HG03135 (cell line): ENCODE results near the gene PTPRJ.
A peak's percentile ranks its signal among the peaks of the same experiment; 100 is the strongest.

Experiments used
- ATAC-seq: cut with Tn5 transposase; IDR thresholded peaks from one replicate; pipeline ENCODE4 v1.9.1; 2021; ENCODE audit warnings: mild to moderate bottlenecking, moderate library complexity; ENCODE audit not compliant: unreplicated experiment

PTPRJ gene

DNA sequence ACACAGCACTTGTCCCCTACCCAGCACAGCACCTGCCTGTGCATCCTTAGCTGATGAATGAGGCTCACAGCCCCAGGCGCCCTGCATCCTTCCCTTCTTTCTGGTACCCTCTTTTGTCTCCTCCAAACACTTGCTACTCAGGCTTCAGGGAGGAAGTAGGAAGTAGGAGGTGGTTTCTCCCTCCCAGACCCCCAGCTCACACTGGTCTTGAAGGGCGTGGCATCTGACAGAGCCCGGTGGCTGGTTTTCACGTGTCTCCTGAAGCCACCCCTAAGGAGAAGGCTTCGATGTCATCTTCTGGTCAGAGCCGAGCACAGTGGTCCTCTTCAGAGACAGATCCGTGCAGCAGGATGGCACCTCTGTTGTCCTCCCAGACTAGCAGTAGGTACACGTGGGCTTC lies 109.8 kb downstream of the PTPRJ start:
- ATAC-seq: no peak

DNA sequence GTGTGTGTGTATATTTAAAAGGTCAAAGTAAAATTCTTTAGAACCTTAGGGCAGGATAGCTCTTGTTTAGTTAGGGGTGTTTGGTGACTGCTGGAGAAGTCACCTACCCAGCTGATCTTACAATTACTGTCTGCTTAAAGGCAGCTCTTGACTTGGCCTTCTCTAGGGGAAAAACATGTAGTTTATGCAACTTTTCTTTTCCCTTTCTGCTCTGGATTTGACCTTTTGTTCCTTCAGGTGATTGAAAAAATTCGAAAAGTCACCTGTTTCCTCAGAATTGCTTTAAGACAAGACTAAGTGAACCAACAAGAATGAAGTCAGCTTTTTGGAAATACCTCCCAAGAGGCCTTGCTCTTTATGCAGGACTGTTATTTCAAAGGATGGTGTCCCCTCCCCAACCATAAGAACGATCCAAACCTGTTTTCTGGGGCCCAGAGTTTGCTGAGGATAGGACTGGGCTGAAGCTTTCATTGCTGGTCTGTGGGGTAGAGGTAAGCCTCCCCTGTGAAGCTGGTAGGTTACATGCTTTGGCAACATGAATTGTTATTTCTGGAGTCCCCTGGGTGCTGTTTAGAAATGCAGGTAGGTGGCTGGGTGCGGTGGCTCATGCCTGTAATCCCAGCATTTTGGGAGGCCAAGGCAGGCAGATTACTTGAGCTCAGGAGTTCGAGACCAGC lies 111.2 kb downstream of the PTPRJ start:
- ATAC-seq: no peak

DNA sequence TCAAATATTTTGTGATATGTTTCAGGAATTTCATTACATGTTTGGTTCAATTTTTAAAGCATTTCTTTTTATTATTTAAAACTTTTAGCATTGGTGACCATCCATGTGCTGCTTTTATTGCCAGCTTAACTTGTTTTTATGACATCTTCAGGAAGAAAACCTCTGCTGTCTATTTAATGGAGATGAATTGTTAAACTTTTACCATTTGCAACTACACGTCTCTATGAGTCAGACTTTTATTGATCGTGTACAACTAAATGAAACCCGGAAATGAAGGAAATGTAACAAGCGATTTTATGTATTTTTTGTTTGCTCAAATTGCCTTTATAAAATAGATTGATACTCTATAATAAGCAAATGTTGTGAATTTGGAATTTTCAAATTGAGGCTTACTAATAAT lies 113.0 kb downstream of the PTPRJ start:
- ATAC-seq: no peak

DNA sequence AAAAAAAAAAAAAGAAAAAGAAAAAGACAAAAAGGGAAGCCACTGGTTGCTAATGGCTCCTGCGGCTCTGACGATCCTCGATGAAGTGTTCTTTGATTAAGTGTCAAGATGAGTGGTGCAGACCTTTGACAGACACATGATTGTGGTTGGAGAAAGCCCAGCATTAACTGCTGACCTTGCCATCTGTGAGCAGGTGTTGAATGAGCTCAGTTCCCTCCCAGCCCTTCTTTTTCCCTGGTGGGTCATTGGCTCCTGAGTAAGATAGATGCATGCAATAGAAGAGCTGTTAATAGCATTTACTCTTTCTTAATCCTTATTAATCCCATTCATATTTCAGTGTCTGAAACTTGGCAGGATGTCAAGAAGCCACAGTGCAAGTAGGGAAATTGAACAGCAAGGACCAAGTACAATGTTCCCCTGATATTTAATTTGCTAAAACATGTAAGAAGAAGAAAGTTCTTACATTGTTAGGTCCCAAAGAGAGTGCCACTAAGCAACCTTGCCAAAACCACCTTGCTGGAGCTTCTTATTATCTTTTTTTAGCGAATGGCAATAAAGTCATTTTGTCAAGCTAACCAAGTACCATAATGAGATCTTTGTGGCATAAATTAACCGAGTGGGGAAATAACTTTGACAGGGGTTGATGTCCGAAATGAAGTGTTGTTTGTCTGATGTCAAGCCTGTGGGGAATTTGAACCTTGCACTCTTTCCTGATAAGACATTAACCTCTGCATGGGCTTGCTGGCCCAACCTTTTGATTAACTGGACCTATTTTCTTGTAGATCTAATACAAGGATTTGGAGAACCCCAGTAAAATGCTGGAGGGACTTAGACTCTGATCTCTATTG lies 113.7 kb downstream of the PTPRJ start:
- ATAC-seq: no peak

DNA sequence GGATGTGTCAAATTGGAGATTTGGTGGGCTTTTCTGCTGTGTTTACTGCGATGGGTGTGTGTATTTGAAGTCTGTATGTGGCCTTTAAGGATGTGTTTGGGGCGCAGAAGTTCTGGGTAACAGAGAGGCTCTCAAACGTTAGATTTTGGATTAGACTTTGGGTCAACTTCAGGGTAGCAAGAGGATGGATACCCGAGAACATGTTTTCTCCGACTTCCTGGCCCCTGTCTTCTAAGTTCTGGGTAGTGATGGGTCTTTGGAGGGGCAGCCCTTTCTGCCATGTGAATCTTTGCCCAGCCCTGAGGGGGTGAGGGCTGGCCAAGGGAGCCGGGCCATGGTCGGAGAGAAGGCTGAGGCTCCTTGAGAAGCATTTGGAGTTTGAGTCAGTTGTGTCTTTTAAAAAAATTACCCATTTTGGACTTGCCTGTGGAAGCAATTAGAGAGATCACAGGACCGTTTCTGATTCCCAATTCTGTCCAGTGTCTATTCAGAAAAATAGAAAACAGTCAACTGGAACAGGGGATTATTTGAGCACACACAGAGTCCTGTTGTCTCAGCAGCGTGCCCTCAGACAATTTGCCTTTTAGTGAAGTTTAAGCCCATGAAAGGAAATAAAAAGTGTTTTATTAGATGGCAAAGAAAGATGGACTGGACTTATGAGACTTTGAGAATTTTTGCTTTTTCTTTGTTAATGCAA lies 114.4 kb downstream of the PTPRJ start:
- no peak for ATAC-seq

DNA sequence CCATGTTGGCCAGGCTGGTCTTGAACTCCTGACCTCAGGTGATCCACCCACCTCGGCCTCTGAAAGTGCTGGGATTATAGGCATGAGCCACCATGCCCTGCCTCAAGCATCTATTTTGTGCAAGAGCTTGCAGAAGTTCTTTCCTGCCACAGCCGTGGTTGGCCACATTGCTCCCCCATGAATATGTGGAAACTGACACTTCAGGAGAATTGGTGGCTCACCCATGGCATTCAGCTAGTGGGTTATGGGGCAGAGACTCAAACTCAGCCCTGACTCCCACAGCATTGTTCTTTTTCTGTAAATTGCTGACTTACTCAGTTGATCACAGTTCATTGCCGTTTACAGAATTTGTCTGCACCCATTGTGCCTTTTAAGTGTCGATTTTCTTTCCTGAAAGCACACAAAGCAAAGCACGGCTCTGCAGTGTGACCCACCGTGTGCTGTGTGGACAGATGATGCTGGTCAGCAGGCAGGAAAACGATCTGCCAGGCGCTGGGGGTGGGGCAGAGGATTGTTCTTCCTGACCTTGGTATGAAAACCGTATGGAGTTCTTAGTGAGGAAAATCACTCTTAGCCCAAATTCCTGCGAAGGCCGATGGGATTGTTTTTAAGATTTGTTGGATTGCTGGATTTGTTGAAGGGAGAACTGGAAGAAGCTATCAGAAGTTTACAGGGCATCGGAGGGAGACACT lies 115.6 kb downstream of the PTPRJ start:
- no peak for ATAC-seq

DNA sequence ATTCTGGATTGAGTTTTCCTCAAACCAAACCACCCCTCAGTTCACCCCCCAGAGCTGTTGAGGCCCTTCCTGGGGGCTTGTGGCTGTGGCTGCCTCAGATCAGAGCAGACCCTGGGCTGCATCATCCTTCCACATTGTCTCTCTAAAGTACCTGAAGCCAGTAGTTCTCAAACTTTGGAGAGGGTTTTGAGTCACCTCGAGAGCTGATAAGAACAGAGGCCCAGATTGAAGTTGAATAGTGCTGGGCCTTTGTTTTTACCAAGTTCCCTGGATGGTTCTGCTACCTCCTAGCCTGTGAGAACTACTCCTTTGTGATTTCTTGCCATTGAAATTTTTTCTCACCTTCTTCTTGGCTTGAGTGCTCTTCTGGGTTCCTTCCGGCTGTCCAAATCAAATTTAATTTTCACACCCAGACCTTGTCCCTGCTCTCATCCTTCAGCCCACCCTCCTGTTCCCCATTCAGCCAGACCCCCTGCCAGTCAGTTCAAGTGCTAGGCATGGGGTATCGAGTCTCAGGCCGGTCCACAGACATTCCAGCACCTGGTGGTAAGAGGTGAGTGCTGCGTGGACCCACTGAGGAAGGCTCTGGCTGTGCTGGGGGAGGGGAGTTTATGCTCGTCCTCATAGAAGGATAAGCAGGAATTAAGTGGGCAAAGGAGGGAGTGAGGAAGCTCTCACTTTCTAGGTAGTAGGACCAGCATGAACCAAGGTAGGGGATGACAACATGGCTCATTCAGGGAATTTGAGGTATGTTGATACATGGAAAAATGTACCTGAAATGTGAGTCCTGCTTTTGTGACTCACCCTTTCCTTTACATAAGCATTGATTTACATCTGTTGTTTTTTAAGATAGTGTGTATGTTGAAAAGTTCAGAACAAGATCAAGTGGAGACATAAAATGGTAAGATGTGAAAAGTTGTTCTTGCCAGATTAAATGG lies 116.5 kb downstream of the PTPRJ start:
- no peak for ATAC-seq

DNA sequence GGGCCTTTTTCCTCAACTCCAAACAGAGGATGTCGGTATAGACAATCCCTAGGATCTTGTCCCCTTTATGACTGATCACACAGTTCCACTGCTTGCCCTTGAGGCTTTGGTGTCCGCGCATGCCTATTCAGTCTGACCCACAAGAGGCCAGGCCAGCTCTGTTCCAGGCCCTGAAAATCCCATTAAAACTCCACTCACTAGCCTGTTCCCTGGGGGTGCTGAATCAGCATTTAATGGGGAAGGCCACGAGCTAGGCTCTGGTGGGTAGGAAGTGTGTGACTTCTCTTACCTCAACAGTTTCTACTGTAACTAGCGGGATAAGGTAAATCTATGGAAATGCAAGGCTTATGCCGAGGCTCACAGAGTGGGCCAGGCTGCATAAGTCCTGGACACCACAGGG lies 117.7 kb downstream of the PTPRJ start:
- ATAC-seq: no peak

DNA sequence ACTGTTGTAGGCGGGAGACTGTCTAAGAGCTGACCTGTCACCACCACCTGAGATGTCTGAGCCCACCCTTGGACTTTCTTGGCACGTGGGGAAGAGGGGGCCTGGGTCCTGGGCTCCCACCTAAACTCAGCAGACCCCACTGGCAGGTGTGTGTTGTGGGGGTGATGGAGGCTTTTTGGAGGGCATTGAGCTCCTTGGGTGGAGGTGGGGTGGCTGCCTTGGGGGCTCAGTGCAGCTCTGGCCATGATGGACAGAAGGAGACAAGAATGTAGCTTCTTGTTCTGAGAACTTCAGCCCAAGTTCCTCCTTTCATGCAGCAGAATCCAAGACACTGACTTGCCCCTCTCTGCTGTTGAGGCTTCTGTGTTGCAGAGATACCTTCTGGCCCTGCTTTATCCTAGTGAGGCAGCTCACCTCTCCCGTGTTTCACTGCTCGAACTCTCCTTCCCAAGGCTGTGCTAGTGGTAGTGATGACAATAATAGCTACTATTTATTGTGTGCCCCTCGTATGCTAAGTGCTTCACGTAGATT lies 119.6 kb downstream of the PTPRJ start:
- ATAC-seq: no peak

DNA sequence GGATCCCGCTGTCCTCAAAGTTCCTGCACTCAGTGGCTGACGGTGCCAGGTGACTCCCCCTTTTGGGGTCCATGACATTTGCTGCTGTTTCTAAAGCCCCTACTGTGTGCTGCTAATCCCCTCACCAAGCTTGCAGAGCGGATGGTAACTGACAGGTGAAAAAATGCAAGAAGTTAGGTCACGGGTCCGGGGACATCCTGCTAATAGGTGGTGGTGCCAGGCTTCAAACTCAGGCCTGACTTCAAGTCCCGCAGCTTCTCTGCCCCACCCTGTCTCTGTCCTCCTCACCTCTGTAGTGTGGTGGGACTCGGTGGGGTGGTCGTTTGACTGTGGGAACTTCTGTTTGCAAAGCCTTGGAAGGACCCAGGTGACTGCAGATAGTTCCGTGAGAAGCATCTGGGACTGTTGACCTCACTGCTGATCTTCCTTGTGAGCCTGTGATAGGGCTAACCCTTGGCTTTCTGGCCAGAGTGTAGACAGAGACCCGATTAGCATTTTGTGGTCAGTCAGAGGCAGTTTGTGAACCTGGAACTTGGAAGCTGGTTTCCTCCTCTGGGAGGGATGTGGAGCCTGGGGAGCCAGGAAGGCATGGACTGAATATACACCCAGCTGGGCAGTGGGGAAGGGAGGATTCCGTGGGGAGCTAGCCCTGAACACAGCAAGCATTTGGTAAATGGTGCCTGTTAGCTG lies 120.8 kb downstream of the PTPRJ start:
- ATAC-seq: no peak

DNA sequence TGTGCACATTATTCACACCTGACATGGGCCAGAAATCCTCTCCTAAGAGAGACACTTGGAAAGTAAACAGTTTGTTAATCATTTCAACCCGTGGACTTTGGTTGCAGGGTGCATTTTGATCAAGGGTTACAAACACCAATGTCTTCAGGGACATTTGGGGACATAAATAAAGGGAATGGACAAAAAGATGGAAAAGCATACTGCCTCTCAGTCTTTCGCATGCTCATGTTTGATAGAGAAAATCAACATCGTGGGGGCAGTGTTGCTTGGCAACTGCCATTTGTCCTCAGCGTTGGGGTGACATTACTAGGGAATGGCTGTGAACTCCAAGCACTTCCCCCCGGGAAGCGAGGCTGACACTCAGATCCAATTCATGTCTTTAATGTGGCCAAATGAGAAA lies 121.6 kb downstream of the PTPRJ start:
- ATAC-seq: no peak

DNA sequence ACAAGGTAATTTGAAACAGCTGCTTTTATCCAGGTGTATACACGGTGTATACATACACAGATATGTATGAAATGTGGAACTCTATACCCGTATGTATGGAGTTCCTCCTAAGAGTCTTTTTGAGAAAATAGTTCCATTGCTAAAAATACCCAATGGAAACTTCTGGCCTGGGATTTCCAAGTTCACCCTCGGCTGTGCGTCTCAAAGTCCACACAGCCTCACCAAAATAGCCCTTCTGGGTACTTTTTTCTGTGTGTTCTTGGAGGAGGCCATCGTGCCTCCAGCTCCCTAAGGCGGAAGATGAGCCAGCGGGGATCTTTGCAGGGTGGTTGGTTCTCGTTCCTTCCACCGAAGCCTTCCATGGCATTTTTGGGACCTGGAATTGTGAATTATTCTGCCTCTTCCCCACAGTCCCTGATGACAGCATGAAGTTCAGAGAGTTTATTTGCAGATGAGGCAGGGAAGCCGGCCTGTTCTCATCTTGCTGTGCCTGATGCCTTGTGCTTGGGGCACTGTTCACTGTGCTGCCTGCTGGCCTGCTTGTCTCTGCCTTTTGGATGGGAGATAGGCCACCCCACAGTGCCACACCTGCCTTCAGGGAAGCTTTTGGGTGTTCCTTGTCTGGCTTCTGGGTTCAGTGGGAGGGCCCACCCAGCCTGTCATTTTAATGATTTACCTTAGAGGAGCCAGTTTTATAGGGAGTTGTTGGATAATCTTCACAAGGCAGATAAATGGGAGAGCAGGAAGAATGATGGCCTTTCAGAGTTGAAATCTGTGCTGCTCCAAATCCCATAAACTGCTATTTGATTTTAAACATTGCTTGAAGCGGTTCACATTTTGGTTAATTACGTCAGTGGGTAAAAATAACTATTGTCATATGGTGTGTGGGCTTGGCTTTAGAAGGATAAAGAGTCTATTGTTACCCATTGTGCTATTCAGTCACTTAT lies 123.5 kb downstream of the PTPRJ start:
- ATAC-seq: no peak

DNA sequence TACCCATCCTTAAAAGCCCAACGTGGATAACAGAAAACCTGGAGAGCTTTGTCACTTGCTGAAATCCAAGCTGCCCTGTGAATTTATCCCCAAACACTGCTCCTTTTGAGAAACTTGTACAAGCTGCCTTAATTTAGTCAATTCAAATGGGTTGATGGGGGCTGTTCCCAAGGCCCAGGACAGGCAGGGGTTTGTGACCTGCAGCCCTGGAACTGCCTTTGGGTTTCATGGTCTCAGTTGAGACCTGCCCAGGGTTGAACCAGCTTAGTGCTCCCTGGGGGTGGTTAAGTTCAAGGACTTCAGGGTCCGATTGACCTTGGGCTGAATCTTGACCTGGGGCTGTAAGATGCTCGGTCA lies 124.2 kb downstream of the PTPRJ start:
- no peak for ATAC-seq

DNA sequence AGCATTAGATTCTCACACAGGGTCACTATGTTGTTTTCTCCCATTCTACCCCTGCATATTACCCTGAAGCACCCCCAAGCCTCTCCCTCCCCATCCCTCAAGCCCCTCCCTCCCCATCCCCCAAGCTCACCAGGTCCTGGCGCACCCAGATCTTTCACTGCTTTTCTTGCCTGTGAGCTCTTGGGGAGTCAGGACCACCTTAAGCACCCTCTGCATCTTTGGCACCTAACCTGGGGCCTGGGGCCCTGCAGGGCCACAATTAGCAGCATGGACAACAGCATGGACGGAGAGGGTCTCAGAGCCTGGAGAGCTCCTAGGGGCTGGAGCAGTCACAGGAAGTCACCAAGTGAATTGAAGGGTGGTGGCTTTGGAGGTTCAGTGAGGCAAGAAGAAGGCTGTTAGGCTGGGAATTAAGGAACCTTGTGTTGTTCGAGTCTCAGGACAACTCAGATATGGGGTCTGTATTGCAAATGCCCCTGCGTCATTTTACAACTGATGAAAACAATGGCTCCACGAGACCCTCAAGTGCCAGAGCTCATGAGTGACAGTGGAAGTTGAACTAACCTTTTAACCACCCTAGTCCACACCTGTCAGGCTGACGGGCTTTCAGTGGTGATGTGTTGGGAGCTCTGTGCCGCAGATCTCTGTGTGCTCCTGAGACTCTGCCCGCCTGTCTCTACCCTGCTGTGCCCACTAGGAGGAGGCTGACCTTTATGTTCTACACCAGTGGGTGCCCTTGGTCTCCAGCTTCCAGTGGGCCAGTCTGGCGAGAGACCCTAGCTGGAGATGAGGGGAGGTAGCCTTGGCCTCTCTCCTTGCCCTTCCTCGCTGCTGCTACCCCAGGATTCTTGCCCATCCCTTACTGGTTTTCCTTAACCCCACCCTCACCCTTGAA lies 125.0 kb downstream of the PTPRJ start:
- no peak for ATAC-seq

DNA sequence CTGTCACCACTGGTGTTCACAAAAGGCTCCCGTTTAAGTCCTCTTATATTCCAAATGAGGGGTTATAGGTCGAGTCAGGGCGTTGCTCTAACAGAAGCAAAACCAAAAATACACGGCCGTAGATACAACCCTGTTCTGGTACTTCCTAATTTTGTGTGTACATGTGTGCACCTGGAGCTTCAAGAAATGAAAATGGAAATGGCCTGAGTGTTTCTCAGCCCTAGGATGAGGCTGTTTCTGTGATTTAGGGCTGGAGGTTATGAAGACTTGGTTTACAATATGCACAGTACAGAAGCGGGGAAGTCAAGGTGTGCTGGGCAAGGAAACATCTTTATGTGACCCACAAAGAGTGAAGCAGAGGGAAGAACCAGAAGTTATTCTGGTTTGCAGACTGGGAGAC lies 125.8 kb downstream of the PTPRJ start:
- ATAC-seq: no peak

DNA sequence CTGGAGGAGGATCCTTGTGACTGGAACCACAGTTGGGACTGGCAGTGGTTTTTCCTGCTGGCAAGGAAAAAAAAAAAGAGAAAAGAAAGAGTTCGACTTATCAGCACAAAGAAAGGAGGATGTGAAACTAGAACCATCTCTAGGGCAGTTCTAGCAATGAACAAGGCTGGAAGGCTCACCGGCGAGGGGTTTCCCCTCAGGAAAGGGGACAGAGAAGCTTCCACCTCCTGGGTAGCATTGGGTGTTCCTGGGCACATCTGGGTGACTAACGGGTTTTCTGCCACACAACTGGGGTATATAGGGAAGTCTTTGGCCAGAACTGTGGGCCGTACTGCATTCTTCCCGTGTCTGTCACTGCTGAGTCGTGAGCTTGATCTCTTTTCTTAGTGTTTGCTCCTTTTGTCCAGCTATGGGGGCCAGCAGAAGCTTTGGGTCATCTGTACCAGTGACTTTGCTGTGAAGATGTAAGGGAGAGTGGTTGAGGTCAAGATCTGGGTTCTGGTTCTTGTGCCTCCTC lies 126.9 kb downstream of the PTPRJ start:
- peak; percentile 82 for ATAC-seq
